Measurements from ENCODE around the gene HAPLN1. TPM values are rescaled to one million over a fixed set of nuclear protein-coding genes. Genes with fewer than 3 reads are reported as not detected.

HAPLN1 gene
- total RNA-seq, 1 experiment from 2014 or later = 7.8 TPM

GRCh38 chr5:83689881-83690280 is 30.8 kb downstream of the HAPLN1 start:
- POLR2A ChIA-PET (ENCODE audit: unreplicated experiment) = no interaction called here
- no peak overlapping the region for H3K9ac ChIP-seq (ENCODE audit: low read length)
- intact Hi-C loops (cut with micrococcal nuclease) = no loop called here
- no peak overlapping the region for H2AFZ ChIP-seq (ENCODE audit: low read length)
- H3K36me3 ChIP-seq (ENCODE audit: low read depth, low read length) = no peaks in the 10 kb centered on the region
- no peaks in the 10 kb centered on the region for H4K20me1 ChIP-seq (ENCODE audit: low read length)
- ATAC-seq = no peak
- H3K4me1 ChIP-seq (ENCODE audit: insufficient read depth, low read length) = no peaks in the 10 kb centered on the region
- no peaks in the 10 kb centered on the region for H3F3A ChIP-seq (ENCODE audit: low read length, unreplicated experiment)
- no TSS peak for BruUV-seq (replicated peaks)
- H3K4me3 ChIP-seq (ENCODE audit: low read length) = no peak overlapping the region
- H3K9me2 ChIP-seq (replicated peaks; ENCODE audit: low read length) = no peaks in the 10 kb centered on the region
- CTCF ChIA-PET = no interaction called here
- H3K79me2 ChIP-seq (ENCODE audit: low read length) = no peaks in the 10 kb centered on the region
- no peak overlapping the region for H3K27ac ChIP-seq (ENCODE audit: low read length)
- DNase-seq = no peak
- H3K27me3 ChIP-seq (ENCODE audit: low read length) = no peaks in the 10 kb centered on the region
- H3K4me2 ChIP-seq (ENCODE audit: low read length) = no peak overlapping the region
- no peaks in the 10 kb centered on the region for H3K9me3 ChIP-seq (ENCODE audit: low read length)
- TF ChIP-seq CTCF (conservative IDR thresholded peaks at IDR 0.05; ENCODE audit: low read depth, low read length) (no peak), EZH2phosphoT487 (IDR thresholded peaks at IDR 0.05; ENCODE audit: borderline replicate concordance, low read length) (no peak), EZH2 (IDR thresholded peaks at IDR 0.05; ENCODE audit: low read length, unreplicated experiment) (no peak)

GRCh38 chr5:83688281-83688680 is 32.4 kb downstream of the HAPLN1 start:
- POLR2A ChIA-PET (ENCODE audit: unreplicated experiment) = no interaction called here
- Histone ChIP-seq H3K27me3 (ENCODE audit: low read length) (no peaks in the 10 kb centered on the region), H3K4me3 (ENCODE audit: low read length) (no peak overlapping the region), H4K20me1 (ENCODE audit: low read length) (no peaks in the 10 kb centered on the region), H2AFZ (ENCODE audit: low read length) (no peak overlapping the region), H3K79me2 (ENCODE audit: low read length) (no peaks in the 10 kb centered on the region), H3K4me1 (ENCODE audit: insufficient read depth, low read length) (no peaks in the 10 kb centered on the region), H3K4me2 (ENCODE audit: low read length) (no peak overlapping the region), H3K9me3 (ENCODE audit: low read length) (no peaks in the 10 kb centered on the region), H3K27ac (ENCODE audit: low read length) (no peak overlapping the region), H3K36me3 (ENCODE audit: low read depth, low read length) (no peaks in the 10 kb centered on the region), H3F3A (ENCODE audit: low read length, unreplicated experiment) (no peaks in the 10 kb centered on the region), H3K9ac (ENCODE audit: low read length) (no peak overlapping the region), H3K9me2 (replicated peaks; ENCODE audit: low read length) (no peaks in the 10 kb centered on the region)
- no TSS peak for BruUV-seq (replicated peaks)
- DNase-seq (no peak), ATAC-seq (no peak)
- intact Hi-C loops (cut with micrococcal nuclease) = no loop called here
- TF ChIP-seq CTCF (conservative IDR thresholded peaks at IDR 0.05; ENCODE audit: low read depth, low read length) = no peak
- no peak for TF ChIP-seq EZH2phosphoT487 (IDR thresholded peaks at IDR 0.05; ENCODE audit: borderline replicate concordance, low read length)
- no peak for TF ChIP-seq EZH2 (IDR thresholded peaks at IDR 0.05; ENCODE audit: low read length, unreplicated experiment)
- CTCF ChIA-PET = no interaction called here

- no peaks in the 10 kb centered on the region for H3K4me1 ChIP-seq (ENCODE audit: insufficient read depth, low read length)
- no peak overlapping the region for H3K4me3 ChIP-seq (ENCODE audit: low read length)
- TF ChIP-seq CTCF (conservative IDR thresholded peaks at IDR 0.05; ENCODE audit: low read depth, low read length) (no peak), EZH2 (IDR thresholded peaks at IDR 0.05; ENCODE audit: low read length, unreplicated experiment) (no peak), EZH2phosphoT487 (IDR thresholded peaks at IDR 0.05; ENCODE audit: borderline replicate concordance, low read length) (no peak)
- no peak overlapping the region for H2AFZ ChIP-seq (ENCODE audit: low read length)
- BruUV-seq (replicated peaks) = no TSS peak
- H3K9ac ChIP-seq (ENCODE audit: low read length) = no peak overlapping the region
- H3K4me2 ChIP-seq (ENCODE audit: low read length) = no peak overlapping the region
- no peaks in the 10 kb centered on the region for H4K20me1 ChIP-seq (ENCODE audit: low read length)
- no peaks in the 10 kb centered on the region for H3K79me2 ChIP-seq (ENCODE audit: low read length)
- no peak overlapping the region for H3K27ac ChIP-seq (ENCODE audit: low read length)
- DNase-seq (no peak), ATAC-seq (no peak)
- no peaks in the 10 kb centered on the region for H3K36me3 ChIP-seq (ENCODE audit: low read depth, low read length)
- H3K27me3 ChIP-seq (ENCODE audit: low read length) = no peaks in the 10 kb centered on the region
- H3F3A ChIP-seq (ENCODE audit: low read length, unreplicated experiment) = no peaks in the 10 kb centered on the region
- intact Hi-C loops (cut with micrococcal nuclease) = no loop called here
- CTCF ChIA-PET = no interaction called here
- H3K9me3 ChIP-seq (ENCODE audit: low read length) = no peaks in the 10 kb centered on the region
- H3K9me2 ChIP-seq (replicated peaks; ENCODE audit: low read length) = no peaks in the 10 kb centered on the region
- POLR2A ChIA-PET (ENCODE audit: unreplicated experiment) = no interaction called here
Observed at GRCh38 chr5:83687124-83687619, 33.5 kb downstream of the HAPLN1 start.

All from PC-3 (cell line).